Liver (tissue), 9 donors: ENCODE data around the gene KCNMA1. TPM values are rescaled to one million over a fixed set of nuclear protein-coding genes. Genes with fewer than 3 reads are reported as not detected.

Source experiments
- DNase-seq: peaks from one replicate; pipeline ENCODE4 v3.0.0-alpha.2; 2017; ENCODE audit warnings: low spot score
- H3K27ac ChIP-seq, 2 donors: one replicate each; pipeline ENCODE4 v1.7.0; 2013; ENCODE audit warnings: inconsistent platforms in 2 of 2, low read length in 2 of 2, control low read depth in 1 of 2, low read depth in 1 of 2, mild to moderate bottlenecking in 1 of 2
- H3K27me3 ChIP-seq, 4 donors: one replicate each; pipeline versions ENCODE4 v1.6.1 to v1.7.0; 2013; ENCODE audit warnings: low read length in 3 of 4, inconsistent platforms in 1 of 4, mild to moderate bottlenecking in 1 of 4, moderate library complexity in 1 of 4; ENCODE audit not compliant: control insufficient read depth in 4 of 4, insufficient read depth in 4 of 4
- H3K36me3 ChIP-seq, 4 donors: one replicate each; pipeline versions ENCODE4 v1.6.1 to v1.7.0; 2013; ENCODE audit warnings: low read length in 3 of 4, mild to moderate bottlenecking in 3 of 4, low read depth in 1 of 4, moderate library complexity in 1 of 4; ENCODE audit not compliant: control insufficient read depth in 4 of 4, insufficient read depth in 3 of 4
- H3K4me1 ChIP-seq, 4 donors: one replicate each; pipeline versions ENCODE4 v1.6.1 to v1.7.0; 2013; ENCODE audit warnings: low read length in 3 of 4, mild to moderate bottlenecking in 3 of 4, moderate library complexity in 1 of 4; ENCODE audit not compliant: control insufficient read depth in 4 of 4, insufficient read depth in 4 of 4
- H3K4me3 ChIP-seq, 3 donors: one replicate each; pipeline versions ENCODE4 v1.6.1 to v1.7.0; 2013; ENCODE audit warnings: low read length in 3 of 3, control low read depth in 1 of 3, low read depth in 1 of 3, mild to moderate bottlenecking in 1 of 3
- H3K9ac ChIP-seq, 2 donors: one replicate each; pipeline ENCODE4 v1.7.0; 2013; ENCODE audit warnings: low read length in 2 of 2, mild to moderate bottlenecking in 2 of 2, moderate library complexity in 2 of 2, control low read depth in 1 of 2, low read depth in 1 of 2
- H3K9me3 ChIP-seq, 4 donors: one replicate each; pipeline versions ENCODE4 v1.6.1 to v1.7.0; 2013; ENCODE audit warnings: low read length in 3 of 4; ENCODE audit not compliant: control insufficient read depth in 4 of 4
- ATF3 ChIP-seq: IDR thresholded peaks from 2 replicates; pipeline ENCODE4 v1.6.1; 2016; ENCODE audit warnings: antibody characterized with exemption
- CTCF ChIP-seq: fragments of 150-350 bp; IDR thresholded peaks from 2 replicates; pipeline ENCODE4 v1.5.1; 2017; ENCODE audit warnings: improper control_type of control experiment, low read depth, low read length; ENCODE audit not compliant: missing input control
- EGR1 ChIP-seq, 2 donors: IDR thresholded peaks; 2 replicates each; pipeline ENCODE4 v1.6.1; 2016 to 2018; ENCODE audit warnings: antibody characterized with exemption in 2 of 2, low read depth in 2 of 2
- FOXA1 ChIP-seq: IDR thresholded peaks from 2 replicates; pipeline ENCODE4 v1.6.1; 2016; ENCODE audit warnings: antibody characterized with exemption
- FOXA2 ChIP-seq: IDR thresholded peaks from 2 replicates; pipeline ENCODE4 v1.6.1; 2016; ENCODE audit warnings: antibody characterized with exemption
- GABPA ChIP-seq, 2 donors: IDR thresholded peaks in 1 of 2; conservative IDR thresholded peaks in 1 of 2; 2 replicates each; pipeline ENCODE4 v1.6.1; 2016; ENCODE audit warnings: antibody characterized with exemption in 2 of 2, mild to moderate bottlenecking in 1 of 2, moderate library complexity in 1 of 2
- HNF4A ChIP-seq, 2 donors: conservative IDR thresholded peaks; 2 replicates each; pipeline ENCODE4 v1.6.1; 2016; ENCODE audit warnings: antibody characterized with exemption in 2 of 2, mild to moderate bottlenecking in 2 of 2
- HNF4G ChIP-seq: IDR thresholded peaks from 2 replicates; pipeline ENCODE4 v1.6.1; 2016; ENCODE audit warnings: antibody characterized with exemption
- JUND ChIP-seq, 2 donors: IDR thresholded peaks; 2 replicates each; pipeline ENCODE4 v1.6.1; 2016; ENCODE audit warnings: antibody characterized with exemption in 2 of 2
- NR2F2 ChIP-seq: IDR thresholded peaks from 2 replicates; pipeline ENCODE4 v1.6.1; 2016; ENCODE audit warnings: antibody characterized with exemption
- RAD21 ChIP-seq, 2 donors: IDR thresholded peaks; 2 replicates each; pipeline ENCODE4 v1.6.1; 2016; ENCODE audit warnings: antibody characterized with exemption in 2 of 2, mild to moderate bottlenecking in 2 of 2
- REST ChIP-seq: IDR thresholded peaks from 2 replicates; pipeline ENCODE4 v1.6.1; 2016; ENCODE audit warnings: antibody characterized with exemption, mild to moderate bottlenecking
- RXRA ChIP-seq, 2 donors: IDR thresholded peaks; 2 replicates each; pipeline ENCODE4 v1.6.1; 2017 to 2018; ENCODE audit warnings: antibody characterized with exemption in 2 of 2, mild to moderate bottlenecking in 1 of 2
- SP1 ChIP-seq: IDR thresholded peaks from 2 replicates; pipeline ENCODE4 v1.6.1; 2018; ENCODE audit warnings: antibody characterized with exemption, mild to moderate bottlenecking
- TAF1 ChIP-seq: conservative IDR thresholded peaks from 2 replicates; pipeline ENCODE4 v1.6.1; 2016; ENCODE audit warnings: antibody characterized with exemption, mild to moderate bottlenecking
- YY1 ChIP-seq: IDR thresholded peaks from 2 replicates; pipeline ENCODE4 v1.6.1; 2016; ENCODE audit warnings: antibody characterized with exemption, mild to moderate bottlenecking
- WGBS: extraction: QIAGEN DNeasy Blood & Tissue Kit; methylation state at CpG from one replicate; pipeline ENCODE4 v1.1.7; 2013; 5-methylcytosine and 5-hydroxymethylcytosine counted together
- polyA plus RNA-seq, 2 donors: library from polyadenylated mRNA; stranded (reverse) in 1 of 2; unstranded in 1 of 2; fragments of 200-250 nt in 1 of 2; fragments of >200 nt in 1 of 2; fragmentation: Nextera tagmentation in 1 of 2; extraction: Ambion mirVana in 1 of 2; gene quantifications; one replicate each; pipeline versions ENCODE4 v1.2.1 to v1.2.3, GENCODE V29; 2013 to 2015
- total RNA-seq, 2 donors: library from RNA; depleted of rRNA; stranded (reverse); fragments of >200 nt; gene quantifications; one replicate each; pipeline ENCODE4 v1.2.3, GENCODE V29; 2014
- donor health status: healthy.
- donor health status: healthy.
- donor health status: healthy.
- donor health status: healthy.
- donor health status: healthy.

The KCNMA1 gene
- total and polyA plus RNA-seq, 4 donors = 2.5 to 9.7 (median 4.7) TPM

GRCh38 chr10:76961841-76962240 is 675.8 kb downstream of the KCNMA1 start:
- no peak for TF ChIP-seq REST
- no peak for TF ChIP-seq EGR1 (IDR thresholded peaks at IDR 0.05; ENCODE audit: low read depth in 2 of 2)
- no peak for TF ChIP-seq SP1
- TF ChIP-seq JUND (IDR thresholded peaks at IDR 0.05) = no peak
- no peak for TF ChIP-seq NR2F2
- no peak for TF ChIP-seq GABPA (IDR thresholded peaks at IDR 0.05 in 1 of 2, conservative IDR thresholded peaks at IDR 0.05 in 1 of 2)
- no peak for TF ChIP-seq RXRA (IDR thresholded peaks at IDR 0.05)
- TF ChIP-seq HNF4G = no peak
- no peak for TF ChIP-seq CTCF
- no peak for TF ChIP-seq FOXA2
- Histone ChIP-seq H3K4me1 (no peaks in the 10 kb centered on the region), H3K27me3 (no peaks in the 10 kb centered on the region), H3K27ac (no peak overlapping the region), H3K9me3 (no peaks in the 10 kb centered on the region), H3K4me3 (no peak overlapping the region), H3K36me3 (peaks cover 0 to 14% (median 2%) of the 10 kb centered on the region in 4 donors), H3K9ac (no peak overlapping the region)
- WGBS = 69% methylated on average over 5 of the region's 5 CpGs
- no peak for DNase-seq

- TF ChIP-seq RXRA (IDR thresholded peaks at IDR 0.05) (no peak), YY1 (no peak), RAD21 (IDR thresholded peaks at IDR 0.05) (no peak), TAF1 (no peak), FOXA1 (no peak)
- Histone ChIP-seq H3K9ac (no peak overlapping the region), H3K36me3 (peaks cover 0 to 13% (median 2%) of the 10 kb centered on the region in 4 donors), H3K27me3 (no peaks in the 10 kb centered on the region), H3K27ac (no peak overlapping the region), H3K9me3 (no peaks in the 10 kb centered on the region), H3K4me3 (no peak overlapping the region), H3K4me1 (no peaks in the 10 kb centered on the region)
- no peak for DNase-seq
- 94% methylated on average over 2 of the region's 2 CpGs for WGBS
These were observed 678.5 kb downstream of the KCNMA1 start for GRCh38 chr10:76959111-76959510.

- no peak overlapping the region for H3K9ac ChIP-seq
- no peak for DNase-seq
- no peaks in the 10 kb centered on the region for H3K9me3 ChIP-seq
- H3K4me3 ChIP-seq = no peak overlapping the region
- no peak overlapping the region for H3K27ac ChIP-seq
- peaks cover 0 to 7% (median 2%) of the 10 kb centered on the region in 4 donors for H3K36me3 ChIP-seq
- no peaks in the 10 kb centered on the region for H3K27me3 ChIP-seq
- WGBS = 71% methylated on average over 3 of the region's 3 CpGs
- no peaks in the 10 kb centered on the region for H3K4me1 ChIP-seq
- TF ChIP-seq RAD21 (IDR thresholded peaks at IDR 0.05) (no peak), TAF1 (no peak), FOXA1 (no peak), REST (no peak), GABPA (IDR thresholded peaks at IDR 0.05 in 1 of 2, conservative IDR thresholded peaks at IDR 0.05 in 1 of 2) (no peak), CTCF (no peak), ATF3 (no peak), YY1 (no peak), HNF4A (conservative IDR thresholded peaks at IDR 0.05) (no peak)
These were observed 682.8 kb downstream of the KCNMA1 start for GRCh38 chr10:76954838-76955237.
